HG03354 (cell line): ENCODE measurements around the gene DOCK9.

ENCODE experiments used
- ATAC-seq: cut with Tn5 transposase; IDR thresholded peaks from one replicate; pipeline ENCODE4 v1.9.1; 2021; ENCODE audit warnings: mild to moderate bottlenecking; ENCODE audit not compliant: unreplicated experiment, poor library complexity, severe bottlenecking

The DOCK9 gene

DNA sequence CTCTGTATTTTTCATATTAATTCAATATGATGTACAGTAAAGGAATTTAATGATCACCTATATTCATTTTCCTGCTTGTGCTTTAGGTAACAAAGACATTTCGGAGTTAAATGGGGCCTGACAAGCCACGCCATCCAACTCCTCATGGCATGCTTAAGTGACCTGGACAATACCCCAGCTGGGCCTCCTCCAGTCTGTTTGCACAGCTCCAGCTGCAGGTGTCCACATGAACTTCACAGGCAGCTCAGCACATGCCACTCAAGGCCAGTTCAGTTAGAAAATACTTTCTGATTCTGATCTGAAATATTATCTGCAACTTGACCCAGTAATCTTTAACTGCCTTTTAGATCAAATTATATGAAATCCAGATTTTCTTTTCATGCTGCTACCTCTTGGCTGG is 135.8 kb downstream of the DOCK9 start:
- no peak for ATAC-seq

DNA sequence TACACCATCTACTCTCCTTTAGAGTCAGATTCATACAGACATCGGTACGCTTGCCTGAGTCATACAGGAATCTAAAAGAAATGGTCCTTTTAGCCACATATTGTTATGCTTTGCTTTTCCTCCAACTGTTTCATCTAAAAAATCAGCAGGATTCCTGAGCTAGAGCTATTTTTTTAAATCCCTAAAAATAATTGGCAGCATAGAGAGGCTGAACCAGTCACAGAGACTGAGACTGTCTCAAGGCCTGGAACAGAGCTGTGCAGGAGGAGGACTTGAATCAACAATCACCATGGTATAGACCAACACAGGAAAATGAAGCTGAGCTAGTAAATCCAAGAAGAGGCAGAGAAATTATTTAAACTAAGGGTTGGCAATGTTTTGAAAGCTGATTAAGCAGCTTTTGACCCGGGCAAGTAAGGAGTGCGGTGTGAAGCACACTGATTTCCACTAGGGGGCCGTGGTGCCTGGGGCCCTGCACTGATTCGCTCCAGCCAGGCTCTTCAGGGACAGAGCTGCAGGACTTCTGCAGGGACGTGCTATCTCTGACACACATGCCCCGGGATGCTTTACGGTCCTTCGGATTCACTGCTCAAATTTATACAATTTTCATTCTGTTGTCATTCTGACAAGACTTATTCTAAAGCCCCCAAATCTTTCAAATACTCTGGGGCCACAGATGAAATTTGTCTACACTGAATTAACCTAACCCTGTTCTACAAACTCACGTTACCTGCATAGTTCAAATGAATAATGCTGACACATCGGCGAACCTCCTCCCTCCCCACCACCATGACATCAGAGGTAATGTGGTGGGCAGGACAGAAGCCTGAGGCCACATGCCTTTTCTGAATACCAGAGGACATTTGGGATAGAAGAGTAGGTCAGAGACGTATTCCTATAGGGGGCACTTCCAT is 137.8 kb downstream of the DOCK9 start:
- ATAC-seq = peak; percentile 93

- ATAC-seq = no peak
Measured at GRCh38 chr13:98838776-98839175, 139.1 kb downstream of the DOCK9 start.

DNA sequence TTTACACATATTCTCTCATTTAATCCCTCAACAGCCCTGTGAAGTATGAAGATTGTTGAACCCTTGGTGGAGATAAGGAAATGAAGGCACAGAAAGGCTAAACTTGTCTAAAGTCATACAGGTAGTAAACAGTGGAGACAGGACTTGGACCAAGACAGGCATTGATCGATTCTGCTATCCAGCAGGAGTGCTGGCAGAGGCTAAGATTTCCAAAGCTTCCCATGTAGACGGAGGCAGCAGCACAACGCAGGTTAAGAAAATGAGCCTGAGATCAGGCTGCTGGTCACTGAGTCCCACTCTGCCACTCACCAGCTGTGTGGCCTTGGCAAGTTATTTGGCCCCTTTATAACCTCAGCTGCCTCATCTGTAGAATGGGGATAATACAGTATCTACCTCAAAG is 140.0 kb downstream of the DOCK9 start:
- no peak for ATAC-seq

GRCh38 chr13:98835156-98835555 is 142.7 kb downstream of the DOCK9 start:
- no peak for ATAC-seq

- ATAC-seq = no peak
Measured at GRCh38 chr13:98834254-98834960, 143.5 kb downstream of the DOCK9 start.

- no peak for ATAC-seq
Measured at GRCh38 chr13:98831236-98831635, 146.6 kb downstream of the DOCK9 start.

DNA sequence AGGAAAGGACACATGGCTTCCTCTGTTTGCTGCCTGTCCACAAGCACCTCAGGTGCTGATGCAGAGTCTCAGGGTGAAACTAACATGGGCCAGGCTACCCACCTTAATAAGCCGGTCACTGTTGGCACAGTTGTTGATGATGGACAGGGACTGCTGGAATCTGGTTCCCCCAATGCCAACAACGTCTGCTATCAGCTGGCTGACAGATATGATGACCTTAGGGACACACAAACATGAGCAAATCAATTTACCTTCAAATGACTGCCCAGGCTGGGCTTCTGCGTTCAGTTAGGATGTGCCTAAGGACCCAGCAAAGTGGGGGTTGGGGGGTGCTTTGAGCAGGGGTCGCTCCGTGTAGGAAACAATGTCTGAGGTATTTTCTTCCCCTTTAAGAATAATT is 148.3 kb downstream of the DOCK9 start:
- no peak for ATAC-seq

- ATAC-seq = no peak
Measured at GRCh38 chr13:98828614-98829013, 149.2 kb downstream of the DOCK9 start.

DNA sequence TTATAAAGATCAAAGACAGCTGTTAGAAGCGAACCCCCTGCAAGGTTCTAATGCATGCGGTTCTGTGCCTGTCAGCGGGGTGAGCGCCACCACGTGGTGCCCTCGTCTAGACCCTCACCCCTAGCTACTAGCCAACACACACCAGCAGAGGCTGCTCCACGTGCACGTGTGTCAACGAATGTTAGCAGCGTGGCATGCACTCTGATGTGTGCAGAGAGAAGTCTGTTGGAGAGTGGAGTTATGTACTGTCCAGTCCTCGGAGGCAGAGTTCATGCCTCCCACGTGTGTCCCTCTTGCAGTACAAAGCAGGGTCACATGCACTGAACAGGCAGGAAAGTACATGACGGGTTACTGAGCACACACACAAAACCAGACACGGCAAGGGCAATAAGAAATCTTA is 150.4 kb downstream of the DOCK9 start:
- no peak for ATAC-seq

GRCh38 chr13:98826146-98826545 is 151.7 kb downstream of the DOCK9 start:
- ATAC-seq = no peak

DNA sequence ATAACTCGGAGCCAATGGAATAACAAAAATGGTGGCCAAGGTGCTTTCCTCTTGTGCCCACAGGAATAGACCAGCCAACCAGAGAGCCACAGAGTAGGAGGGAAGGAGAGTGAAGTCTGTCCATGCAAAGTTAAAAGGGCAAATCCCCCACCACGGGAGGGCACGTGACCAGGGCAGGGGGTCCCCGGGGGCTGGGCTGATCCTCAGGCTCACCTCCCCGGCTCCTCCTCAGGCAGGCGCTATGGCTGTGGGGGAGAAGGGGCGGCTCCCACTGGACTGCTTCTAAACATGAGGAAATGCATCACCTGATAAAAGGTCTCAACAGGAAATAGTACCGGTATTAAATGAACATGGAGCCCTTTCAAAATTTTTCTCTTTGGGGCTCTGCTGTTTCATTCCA is 152.2 kb downstream of the DOCK9 start:
- ATAC-seq = no peak

GRCh38 chr13:98824376-98825160 is 153.3 kb downstream of the DOCK9 start:
- no peak for ATAC-seq

DNA sequence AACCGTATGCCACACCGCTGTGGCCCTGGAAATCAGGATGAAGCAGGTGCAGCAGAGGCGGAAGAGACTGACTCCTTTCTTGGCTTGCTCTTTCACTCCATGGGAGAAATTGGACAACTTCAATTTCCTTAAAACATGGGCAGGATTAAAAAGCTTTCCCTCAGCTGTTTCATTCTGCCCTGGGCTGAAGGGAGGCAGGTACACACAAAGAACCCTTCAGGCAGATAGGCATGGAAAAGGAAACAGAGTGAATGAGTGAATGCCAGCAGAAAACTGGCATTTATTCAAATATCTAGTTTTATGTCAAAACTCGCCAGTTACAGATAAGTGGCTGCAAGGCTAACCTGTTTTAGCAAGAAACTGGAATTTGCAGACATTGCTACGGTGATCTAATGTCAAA is 154.4 kb downstream of the DOCK9 start:
- no peak for ATAC-seq

GRCh38 chr13:98822225-98822606 is 155.6 kb downstream of the DOCK9 start:
- ATAC-seq = no peak

- no peak for ATAC-seq
Measured at GRCh38 chr13:98821372-98822224, 156.3 kb downstream of the DOCK9 start.

GRCh38 chr13:98820744-98821371 is 157.0 kb downstream of the DOCK9 start:
- ATAC-seq = no peak

- no peak for ATAC-seq
Measured at GRCh38 chr13:98820300-98820699, 157.6 kb downstream of the DOCK9 start.

GRCh38 chr13:98819382-98820010 is 158.4 kb downstream of the DOCK9 start:
- ATAC-seq = no peak
